ENCODE data around the gene FRAT2.
A peak's percentile ranks its signal among the peaks of the same experiment; 100 is the strongest.
"Not testable (repeated sequence)": the region's sequence is repeated elsewhere in the genome, so short reads cannot be mapped to it uniquely, and the experiment has no call there.

The FRAT2 gene

DNA sequence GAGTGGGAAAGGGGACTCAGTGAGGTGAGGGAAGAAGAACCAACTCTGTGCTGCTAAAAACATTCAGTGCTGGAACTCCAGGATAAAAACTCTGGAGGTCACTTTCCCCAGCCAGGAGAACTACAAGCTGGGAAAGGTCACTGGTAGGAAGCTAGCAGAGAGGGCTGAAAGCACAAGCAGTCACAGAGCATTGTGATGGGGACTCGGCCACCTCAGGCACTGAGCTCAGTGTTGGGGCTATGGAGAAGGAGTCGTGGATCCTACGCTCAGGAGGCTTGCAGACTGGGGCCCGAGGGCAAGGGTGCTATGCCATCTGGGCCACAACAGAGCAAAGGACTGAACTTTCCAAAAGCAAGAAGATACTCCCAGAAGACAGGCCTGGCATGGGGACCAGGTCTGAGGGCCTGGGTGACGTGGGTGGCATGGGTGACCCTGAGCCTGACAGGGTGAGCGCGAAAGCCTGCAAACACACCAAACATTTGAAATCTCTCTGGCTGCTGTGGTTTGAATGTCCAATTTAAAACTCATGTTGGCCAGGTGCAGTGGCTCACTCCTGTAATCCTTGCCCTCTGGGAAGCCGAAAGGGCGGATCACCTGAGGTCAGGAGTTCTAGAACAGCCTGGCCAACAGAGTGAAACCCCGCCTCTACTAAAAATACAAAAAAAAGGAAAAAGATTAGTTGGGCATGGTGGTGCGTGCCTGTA is 32.3 kb downstream of the FRAT2 start:
- DNase-seq = no peak
- TF ChIP-seq POLR2A (IDR thresholded peaks at IDR 0.05; ENCODE audit: low read length) = no peak
- no peak for TF ChIP-seq GATA1 (IDR thresholded peaks at IDR 0.05; ENCODE audit: low read depth, low read length)

DNA sequence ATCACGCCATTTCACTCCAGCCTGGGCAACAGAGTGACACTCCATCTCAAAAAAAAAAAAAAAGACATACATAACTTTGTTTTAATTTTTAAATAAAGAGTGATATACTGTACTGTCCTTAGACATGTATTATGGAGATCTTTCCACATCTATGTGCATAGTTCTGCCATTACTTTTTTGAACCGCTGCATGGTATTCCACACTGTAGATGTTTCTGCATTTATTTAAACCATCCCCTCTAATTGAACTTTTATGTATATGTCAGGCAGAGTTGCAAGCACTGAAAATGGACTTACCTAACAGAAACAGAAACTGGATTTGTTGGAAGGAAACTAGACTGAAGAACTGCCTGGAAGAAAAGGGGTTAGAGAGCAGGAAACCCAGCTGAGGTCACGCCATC is 33.5 kb downstream of the FRAT2 start:
- TF ChIP-seq GATA1 (IDR thresholded peaks at IDR 0.05; ENCODE audit: low read depth, low read length) (no peak), POLR2A (IDR thresholded peaks at IDR 0.05; ENCODE audit: low read length) (no peak)
- DNase-seq = no peak

GRCh38 chr10:97298223-97298571 is 36.3 kb downstream of the FRAT2 start:
- TF ChIP-seq GATA1 (IDR thresholded peaks at IDR 0.05; ENCODE audit: low read depth, low read length) (no peak), POLR2A (IDR thresholded peaks at IDR 0.05; ENCODE audit: low read length) (no peak)
- no peak for DNase-seq

DNA sequence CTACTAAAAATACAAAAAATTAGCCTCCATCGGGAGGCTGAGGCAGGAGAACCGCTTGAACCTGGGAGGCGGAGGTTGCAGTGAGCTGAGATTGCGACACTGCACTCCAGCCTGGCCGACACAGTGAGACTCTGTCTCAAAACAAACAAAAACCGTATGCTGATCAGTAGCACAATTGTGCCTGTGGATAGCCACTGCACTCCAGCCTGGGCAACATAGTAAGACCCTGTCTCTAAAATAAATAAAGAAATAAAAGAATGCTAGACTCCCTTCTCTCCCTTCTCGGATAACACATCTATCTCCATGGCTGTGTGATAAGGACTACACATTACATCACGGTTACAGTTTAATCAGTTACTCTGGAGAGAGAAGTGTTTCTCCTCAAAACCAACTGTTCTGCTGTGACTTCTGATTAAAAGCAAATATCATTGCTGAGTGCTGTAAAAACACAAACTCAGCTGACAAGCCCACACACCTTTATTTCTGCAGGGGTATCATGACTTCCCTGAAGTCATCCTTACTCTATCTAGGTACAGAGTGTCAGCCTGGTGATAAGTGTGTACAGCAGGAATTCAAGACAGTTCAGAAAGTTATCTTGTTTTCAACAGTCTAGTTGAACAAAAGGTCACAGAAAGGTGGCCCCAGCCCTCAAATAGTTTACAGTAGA is 36.8 kb downstream of the FRAT2 start:
- TF ChIP-seq POLR2A (IDR thresholded peaks at IDR 0.05; ENCODE audit: low read length) (no peak), GATA1 (IDR thresholded peaks at IDR 0.05; ENCODE audit: low read depth, low read length) (no peak)
- peak; percentile 36 to 80 for DNase-seq

- TF ChIP-seq POLR2A (IDR thresholded peaks at IDR 0.05; ENCODE audit: low read length) (no peak), GATA1 (IDR thresholded peaks at IDR 0.05; ENCODE audit: low read depth, low read length) (no peak)
- no peak for DNase-seq
Measured at GRCh38 chr10:97292862-97293198, 41.7 kb downstream of the FRAT2 start.

DNA sequence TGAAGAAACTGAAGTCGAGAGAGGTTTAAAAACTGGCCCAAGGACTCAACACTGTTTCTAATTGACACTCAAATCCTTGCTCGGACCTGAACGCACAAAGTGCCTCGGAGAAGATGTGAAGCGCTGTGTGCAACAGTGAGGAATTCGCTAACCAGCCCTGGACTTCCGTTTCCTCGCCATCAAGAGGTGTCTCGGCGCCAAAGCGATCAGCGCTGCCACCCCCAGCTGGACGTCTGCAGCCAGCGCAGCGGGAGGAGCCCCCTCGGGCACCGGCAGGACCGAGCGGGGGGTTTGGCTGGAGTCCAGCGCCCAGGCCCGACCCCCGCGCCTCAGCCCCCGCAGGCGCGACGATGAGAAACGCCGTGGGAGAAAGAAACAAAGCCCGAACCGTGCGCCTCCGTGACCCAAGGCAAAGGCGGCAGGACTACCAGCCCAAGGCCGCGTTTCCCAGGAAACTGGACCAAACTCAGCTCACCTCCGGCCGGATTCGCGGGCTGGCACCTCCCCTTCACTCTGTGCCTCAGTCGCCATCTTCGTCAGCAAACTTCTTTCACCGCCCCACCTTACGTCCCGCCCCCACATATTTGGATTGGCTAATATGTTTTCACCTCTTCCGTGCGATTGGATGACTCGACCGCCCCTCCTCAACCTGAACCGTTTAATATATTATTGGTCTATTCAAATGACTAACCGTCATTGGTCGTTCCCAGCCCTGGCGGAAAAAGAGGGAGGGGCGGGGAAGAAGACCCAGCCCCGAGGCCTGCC is 42.2 kb downstream of the FRAT2 start, which contains the start of gene ARHGAP19:
ARHGAP19 (minus strand) TSS at position 541 of the 765 bp plus-strand sequence; CDS start at position 531, 10 bp downstream.
- DNase-seq = peak; percentile 98
- TF ChIP-seq POLR2A (IDR thresholded peaks at IDR 0.05; ENCODE audit: low read length) = peak; percentile 90
- no peak for TF ChIP-seq GATA1 (IDR thresholded peaks at IDR 0.05; ENCODE audit: low read depth, low read length)

DNA sequence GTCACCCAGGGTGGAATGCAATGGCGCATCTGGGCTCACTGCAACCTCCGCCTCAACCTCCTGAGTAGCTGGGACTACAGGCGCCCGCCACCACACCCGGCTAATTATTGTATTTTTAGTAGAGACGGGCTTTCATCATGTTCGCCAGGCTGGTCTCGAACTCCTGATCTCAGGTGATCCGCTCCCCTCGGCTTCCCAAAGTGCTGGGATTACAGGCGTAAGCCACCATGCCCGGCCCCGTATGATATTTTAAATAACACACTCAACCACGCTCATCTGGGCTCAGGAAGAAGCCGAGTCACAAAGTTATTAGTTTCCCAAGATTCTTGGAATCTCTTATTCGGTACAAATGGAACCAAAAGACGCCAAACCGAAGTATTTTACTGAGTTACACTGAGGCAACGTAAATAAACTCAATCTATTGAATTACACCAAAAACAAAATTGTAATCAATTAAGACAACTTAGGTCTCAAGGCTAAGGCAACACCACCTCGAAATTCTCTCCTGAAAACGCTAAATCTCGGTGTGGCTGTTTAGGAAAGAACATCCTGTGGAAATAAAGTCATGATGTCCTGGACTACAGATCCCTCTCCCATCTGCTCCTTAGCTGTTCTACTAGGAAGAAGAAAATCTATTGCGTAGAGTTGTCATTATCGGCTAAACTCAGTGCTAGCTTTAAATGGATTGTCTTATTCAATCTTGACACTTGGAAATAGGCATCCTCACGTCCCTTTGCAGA is 43.0 kb downstream of the FRAT2 start:
- no peak for TF ChIP-seq GATA1 (IDR thresholded peaks at IDR 0.05; ENCODE audit: low read depth, low read length)
- TF ChIP-seq POLR2A (IDR thresholded peaks at IDR 0.05; ENCODE audit: low read length) = no peak
- DNase-seq = no peak

DNA sequence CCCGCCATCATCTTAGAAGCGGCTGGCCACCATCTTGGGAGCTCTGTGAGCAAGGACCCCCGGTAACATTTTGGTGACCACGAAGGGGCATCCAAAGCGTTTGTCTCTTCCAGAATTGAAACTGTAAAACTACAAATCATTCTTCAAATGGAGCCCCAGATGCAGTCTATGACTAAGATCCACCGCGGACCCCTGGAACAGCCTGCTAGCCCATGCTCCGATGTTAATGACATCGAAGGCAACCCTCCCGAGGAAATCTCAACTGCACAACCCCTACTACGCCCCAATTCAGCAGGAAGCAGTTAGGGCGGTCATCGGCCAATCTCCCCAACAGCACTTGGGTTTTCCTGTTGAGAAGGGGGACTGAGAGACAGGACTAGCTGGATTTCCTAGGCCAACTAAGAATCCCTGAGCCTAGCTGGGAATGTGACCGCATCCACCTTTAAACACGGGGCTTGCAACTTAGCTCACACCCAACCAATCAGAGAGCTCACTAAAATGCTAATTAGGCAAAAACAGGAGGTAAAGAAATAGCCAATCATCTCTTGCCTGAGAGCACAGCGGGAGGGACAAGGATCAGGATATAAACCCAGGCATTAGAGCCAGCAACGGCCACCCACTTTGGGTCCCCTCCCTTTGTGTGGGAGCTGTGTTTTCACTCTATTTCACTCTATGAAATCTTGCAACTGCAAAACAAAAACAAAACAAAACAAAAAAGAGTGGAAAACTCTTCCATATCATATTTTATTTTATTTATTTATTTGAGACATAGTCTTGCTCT is 43.8 kb downstream of the FRAT2 start:
- not testable (repeated sequence) for DNase-seq

DNA sequence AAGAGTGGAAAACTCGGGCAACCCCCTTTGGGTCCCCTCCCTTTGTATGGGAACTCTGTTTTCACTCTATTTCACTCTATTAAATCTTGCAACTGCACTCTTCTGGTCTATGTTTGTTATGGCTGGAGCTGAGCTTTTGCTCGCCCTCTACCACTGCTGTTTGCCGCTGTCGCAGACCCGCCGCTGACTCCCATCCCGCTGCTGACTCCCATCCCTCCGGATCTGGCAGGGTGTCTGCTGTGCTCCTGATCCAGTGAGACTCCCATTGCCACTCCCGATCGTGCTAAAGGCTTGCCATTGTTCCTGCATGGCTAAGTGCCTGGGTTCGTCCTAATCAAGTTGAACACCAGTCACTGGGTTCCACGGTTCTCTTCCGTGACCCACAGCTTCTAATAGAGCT is 44.5 kb downstream of the FRAT2 start:
- DNase-seq = not testable (repeated sequence)
